NK-92 treated with Interleukin-12 subunit alpha and Interleukin-12 subunit beta, amount 100 ng/mL, for 24 hours (cell line): ENCODE results near the gene LGI4.

Source experiments
- DNase-seq: peaks from one replicate; lab custom pipeline; 2025; lab: John Stamatoyannopoulos, UW

The LGI4 gene

GRCh38 chr19:35123573-35123972 is 11.3 kb downstream of the LGI4 start:
- DNase-seq, result no peak

GRCh38 chr19:35122687-35123551 is 11.9 kb downstream of the LGI4 start:
- DNase-seq, result no peak

DNA sequence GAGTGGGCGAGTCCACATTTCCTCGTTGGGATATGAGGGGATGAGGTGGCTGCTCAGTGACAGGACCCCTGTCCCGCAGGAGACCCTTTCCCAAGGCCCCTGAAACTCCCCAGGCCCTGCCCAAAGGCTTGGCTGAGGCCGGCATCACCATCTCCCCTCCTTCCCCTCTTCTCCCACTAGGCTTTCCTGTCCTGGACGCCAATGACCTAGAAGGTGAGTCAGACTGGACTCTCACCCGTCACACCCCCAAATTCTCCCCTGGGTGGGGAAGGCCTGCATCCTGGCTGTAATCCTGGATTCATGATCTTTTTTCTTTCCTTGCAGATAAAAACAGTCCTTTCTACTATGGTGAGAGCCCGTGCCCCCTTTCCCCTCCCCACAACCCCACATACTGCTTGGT is 14.0 kb downstream of the LGI4 start:
- DNase-seq, result no peak

- no peak for DNase-seq
Observed at GRCh38 chr19:35120492-35120891, 14.4 kb downstream of the LGI4 start.

DNA sequence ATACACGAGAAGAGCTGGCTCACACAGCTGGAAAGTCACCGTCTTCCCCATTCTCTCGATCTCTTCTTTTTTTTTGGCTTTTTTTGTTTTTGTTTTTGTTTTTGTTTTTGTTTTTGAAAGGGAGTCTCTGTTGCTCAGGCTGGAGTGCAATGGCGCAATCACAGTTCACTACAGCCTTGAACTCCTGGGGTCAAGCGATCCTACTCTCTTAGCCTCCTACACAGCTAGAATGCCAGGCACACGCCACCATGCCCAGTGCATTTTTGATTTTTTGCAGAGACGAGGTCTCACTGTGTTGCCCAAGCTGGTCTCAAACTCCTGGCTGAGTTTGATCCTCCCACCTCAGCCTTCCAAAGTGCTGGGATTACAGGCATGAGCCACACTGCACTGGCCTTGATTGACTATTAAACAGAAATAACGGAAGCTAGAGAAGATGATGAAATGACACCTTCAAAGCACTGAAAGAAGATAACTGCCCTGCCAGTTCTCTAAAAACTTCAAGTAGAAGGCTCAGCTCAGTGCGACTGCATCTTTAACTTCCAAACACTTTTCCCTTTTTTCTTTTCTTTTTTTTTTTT is 15.2 kb downstream of the LGI4 start:
- DNase-seq, result no peak

- no peak for DNase-seq
Observed at GRCh38 chr19:35119091-35119490, 15.8 kb downstream of the LGI4 start.

- no peak for DNase-seq
Observed at GRCh38 chr19:35118268-35119020, 16.4 kb downstream of the LGI4 start.

GRCh38 chr19:35117799-35118198 is 17.1 kb downstream of the LGI4 start:
- no peak for DNase-seq

GRCh38 chr19:35117116-35117515 is 17.7 kb downstream of the LGI4 start:
- no peak for DNase-seq

DNA sequence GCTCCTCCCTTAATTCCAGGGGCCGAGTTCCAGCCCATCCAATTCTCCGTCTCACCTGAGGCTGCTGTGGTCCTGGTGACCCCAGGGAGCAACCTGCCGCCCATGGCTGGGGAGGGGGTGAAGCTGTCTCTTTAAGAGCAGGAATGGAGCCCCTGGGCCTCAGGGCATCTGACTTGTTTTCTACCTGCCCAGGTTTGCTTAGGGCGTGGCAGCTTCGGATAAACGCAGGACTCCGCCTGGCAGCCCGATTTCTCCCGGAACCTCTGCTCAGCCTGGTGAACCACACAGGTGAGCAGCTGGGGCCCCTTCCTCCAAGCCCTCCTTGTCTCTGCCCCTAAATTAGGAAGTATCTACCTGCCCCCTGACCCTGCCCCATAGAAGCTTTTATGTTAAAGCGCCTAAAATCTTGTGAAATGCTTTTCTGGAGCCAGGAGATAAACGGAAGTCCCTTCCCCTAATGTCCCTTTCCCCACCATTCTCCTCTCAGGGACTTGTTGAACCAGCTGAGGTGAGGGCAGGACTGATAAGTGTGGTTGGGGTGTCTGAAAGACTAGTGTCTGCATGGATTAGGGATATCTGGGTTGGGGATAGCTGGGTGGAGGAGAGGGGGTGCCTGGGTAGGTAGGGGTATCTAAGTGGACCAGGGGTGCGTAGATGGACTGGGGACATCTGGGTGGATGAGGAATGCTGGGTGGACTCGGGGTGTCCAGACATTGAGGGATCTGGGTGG is 18.6 kb downstream of the LGI4 start:
- DNase-seq, result no peak

DNA sequence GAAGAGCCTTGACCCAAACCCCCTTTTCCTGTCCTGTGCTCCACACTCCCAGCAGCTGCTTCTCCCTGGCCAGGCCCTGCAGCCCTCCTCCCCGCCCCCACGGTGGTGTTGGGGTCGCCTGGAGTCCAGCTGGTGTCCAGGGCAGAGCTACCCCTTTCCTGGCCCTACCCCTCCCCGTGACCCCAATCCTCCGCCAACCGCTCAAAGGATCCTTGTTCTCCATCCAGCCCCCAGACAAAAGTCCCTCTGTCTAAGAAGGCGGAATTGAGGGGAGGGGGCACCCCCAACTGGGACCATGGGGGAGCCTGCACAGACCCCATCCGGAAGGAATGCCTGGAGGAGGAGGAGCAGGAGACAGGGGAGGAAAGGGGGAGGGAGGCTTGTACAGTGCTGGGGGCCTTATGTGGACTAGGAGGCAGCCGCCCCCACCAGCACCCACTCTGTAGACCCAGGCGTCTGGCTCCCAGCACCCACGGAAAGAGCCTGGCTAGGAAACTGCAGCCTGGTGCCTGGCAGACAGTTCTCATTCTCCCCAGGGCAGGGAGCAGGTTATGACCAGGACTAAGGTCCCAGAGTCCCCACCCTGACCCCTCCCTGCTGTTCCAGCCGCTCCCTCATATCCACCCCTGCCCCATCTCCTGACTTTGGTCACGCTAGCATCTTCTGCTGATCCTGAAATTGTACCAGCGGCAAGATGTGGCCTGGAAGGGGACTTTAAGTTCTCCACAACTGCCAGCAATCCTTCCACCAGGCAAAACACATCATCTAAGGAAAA is 19.5 kb downstream of the LGI4 start, which contains the start of gene FXYD3:
TSS of gene FXYD3 (plus strand) at position 647 of the 775 bp plus-strand sequence. CDS start 3,554 bp downstream, outside the sequence.
- DNase-seq, result no peak

GRCh38 chr19:35114353-35115176 is 20.3 kb downstream of the LGI4 start:
- no peak for DNase-seq

DNA sequence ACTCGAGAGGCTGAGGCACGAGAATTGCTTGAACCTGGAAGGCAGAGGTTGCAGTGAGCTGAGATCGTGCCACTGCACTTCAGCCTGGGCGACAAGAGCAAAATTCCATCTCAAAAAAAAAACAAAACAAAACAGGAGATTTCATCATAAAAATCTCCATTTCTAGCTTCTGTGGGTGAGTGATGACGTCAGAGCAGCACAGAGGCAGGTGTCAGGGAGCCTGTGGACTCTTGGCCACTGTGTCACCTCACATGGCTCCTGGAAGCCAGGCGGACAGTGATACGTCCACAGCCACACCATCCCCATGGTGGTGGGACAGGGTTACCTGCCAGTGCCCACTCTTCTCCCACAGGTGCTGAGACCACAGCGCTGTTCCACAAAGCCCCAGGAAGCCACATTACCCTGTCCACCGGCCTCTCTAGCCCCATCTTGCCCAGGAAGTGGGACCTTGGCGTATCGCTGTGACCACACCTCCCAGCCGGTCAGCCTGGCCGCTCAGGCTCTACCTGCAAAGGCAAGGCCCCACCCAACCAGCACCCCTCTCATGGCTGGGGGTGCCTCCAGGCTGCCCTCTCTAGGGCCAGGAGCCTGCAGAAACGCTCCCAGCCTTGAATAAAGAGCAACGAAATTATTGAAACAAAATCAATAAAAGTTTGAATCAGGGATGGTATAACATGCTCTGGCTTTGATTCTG is 21.7 kb downstream of the LGI4 start:
- DNase-seq, result no peak

DNA sequence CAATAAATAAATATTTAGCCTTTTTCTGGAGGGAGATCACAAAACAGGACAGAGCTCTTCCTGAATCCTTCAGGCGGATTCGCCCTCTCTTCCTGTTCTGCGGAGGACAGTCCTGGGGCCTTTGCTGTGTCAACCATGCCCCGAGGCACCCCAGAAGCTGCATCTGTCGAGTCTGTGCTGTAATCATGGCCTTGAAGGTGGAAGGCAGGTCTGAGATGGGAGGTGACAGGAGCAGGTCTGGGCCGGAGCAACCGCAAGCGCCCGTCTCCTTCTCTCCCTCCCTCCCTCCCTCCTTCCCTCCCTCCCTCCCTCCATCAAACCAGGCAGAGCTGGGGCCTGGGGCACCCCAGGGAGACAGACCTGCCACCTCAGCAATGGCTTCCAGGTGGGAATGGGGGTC is 23.9 kb downstream of the LGI4 start:
- DNase-seq, result no peak

- no peak for DNase-seq
Observed at GRCh38 chr19:35109395-35110112, 25.3 kb downstream of the LGI4 start.

DNA sequence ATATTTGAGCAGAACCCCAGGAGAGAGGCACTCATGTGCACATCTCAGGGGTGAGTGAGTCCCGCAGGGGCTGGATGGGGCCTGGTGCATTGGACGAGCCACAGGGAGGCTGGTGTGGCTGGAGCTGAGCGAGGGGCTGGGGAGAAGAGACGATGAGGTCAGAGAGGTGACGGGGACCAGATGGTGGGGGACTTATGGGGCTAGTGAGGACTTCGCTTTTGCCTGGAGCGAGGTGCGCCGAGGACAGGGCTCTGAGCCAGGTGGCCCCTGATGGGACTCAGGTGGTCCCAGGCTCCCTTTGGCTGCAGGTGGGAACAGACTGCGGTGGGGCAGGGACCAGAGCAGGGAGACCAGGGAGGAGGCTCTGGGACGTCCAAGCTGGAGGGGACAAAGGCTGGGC is 26.1 kb downstream of the LGI4 start:
- no peak for DNase-seq

DNA sequence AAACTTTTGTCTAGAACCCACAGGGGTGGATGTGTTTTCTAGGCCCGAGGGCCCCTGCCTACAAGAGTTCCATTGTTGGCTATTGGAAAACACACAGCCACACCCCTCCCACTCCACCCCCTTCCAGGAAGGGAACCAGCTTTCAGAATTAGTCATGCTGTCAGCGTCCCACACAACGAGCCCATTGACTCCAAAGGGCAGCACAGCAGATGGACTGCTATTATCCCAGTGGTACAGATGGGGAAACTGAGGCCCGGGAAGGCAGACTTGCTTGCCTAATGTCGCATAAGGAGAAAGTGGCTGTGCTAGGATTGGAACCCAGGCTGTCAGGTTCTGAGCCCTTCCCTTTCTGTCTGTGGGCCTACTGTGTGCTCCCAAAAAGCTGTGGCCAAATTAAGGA is 27.3 kb downstream of the LGI4 start:
- no peak for DNase-seq

DNA sequence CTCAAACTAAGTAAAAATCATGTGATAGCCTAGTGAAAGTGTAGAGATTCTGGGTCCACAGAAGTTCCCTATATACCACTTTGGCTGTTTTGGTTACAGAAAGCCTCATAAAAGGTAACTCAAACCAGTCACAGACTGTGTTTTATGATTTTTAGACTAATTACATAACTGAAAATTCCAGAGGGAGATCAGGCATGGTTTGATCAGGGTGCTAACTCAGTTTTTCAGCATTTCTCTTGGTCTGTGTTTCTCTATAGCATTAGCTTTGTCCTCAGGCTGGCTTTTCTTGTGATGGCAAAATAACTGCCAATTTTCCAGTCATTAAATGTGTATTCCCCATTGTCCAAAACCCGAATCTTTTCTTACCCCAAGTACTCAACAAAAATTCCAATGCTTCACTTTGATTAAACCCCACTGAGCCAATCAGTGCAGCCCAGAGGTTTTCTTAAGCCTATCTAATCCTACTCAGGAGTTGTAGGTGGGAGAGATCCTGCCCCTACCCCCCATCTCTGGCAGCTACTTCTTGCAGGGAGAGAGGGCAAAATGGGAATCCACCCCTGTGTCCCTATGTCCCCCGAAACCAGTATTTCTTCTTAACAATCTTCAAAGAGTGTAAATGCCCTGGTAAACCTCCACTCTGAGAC is 27.8 kb downstream of the LGI4 start:
- no peak for DNase-seq

GRCh38 chr19:35106291-35106583 is 28.6 kb downstream of the LGI4 start:
- no peak for DNase-seq
